ENCODE measurements around the gene LSM14B.
"Not testable (repeated sequence)": the region's sequence is repeated elsewhere in the genome, so short reads cannot be mapped to it uniquely, and the experiment has no call there.

Gene LSM14B

GRCh38 chr20:62121776-62122653 lies at the start of gene LSM14B:
Gene LSM14B (plus strand): TSS chr20:62122475. CDS start chr20:62122667, 192 bp downstream.
- peak within 1 kb of the TSS; percentile 74 for H3K4me3 ChIP-seq (ENCODE audit: low read depth, low read length)
- no peak for TF ChIP-seq CTCF (IDR thresholded peaks at IDR 0.05; ENCODE audit: insufficient read depth, low read depth, low read length, missing control alignments)
- DNase-seq (ENCODE audit: low read depth) = peak; percentile 99

GRCh38 chr20:62073323-62073722 lies 49.0 kb upstream of the LSM14B start:
- no peak overlapping the region for H3K4me3 ChIP-seq (ENCODE audit: low read depth, low read length)
- DNase-seq (ENCODE audit: low read depth) = no peak
- TF ChIP-seq CTCF (IDR thresholded peaks at IDR 0.05; ENCODE audit: insufficient read depth, low read depth, low read length, missing control alignments) = no peak

DNA sequence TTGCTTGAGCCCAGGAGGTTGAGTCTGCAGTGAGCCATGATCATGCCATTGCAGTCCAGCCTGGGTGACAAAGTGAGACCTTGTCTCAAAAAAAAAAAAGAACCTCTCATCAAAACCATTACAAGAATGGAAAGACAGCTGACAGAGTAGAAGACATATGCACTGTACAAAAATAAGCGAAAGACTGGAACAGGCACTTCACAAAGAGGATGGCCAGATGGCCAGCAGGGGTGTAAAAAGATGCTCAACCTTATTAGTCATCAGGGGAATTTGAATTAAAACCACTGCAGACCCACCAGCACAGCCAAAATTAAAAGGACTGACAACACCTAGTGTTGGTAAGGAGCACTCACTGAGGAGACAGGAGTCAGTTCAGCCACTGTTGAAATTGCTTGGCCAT lies 43.1 kb upstream of the LSM14B start:
- H3K4me3 ChIP-seq (ENCODE audit: low read depth, low read length) = no peak overlapping the region
- DNase-seq (ENCODE audit: low read depth) = no peak
- TF ChIP-seq CTCF (IDR thresholded peaks at IDR 0.05; ENCODE audit: insufficient read depth, low read depth, low read length, missing control alignments) = no peak

GRCh38 chr20:62080249-62080990 lies 41.9 kb upstream of the LSM14B start:
- DNase-seq (ENCODE audit: low read depth) = no peak
- H3K4me3 ChIP-seq (ENCODE audit: low read depth, low read length) = no peak overlapping the region
- TF ChIP-seq CTCF (IDR thresholded peaks at IDR 0.05; ENCODE audit: insufficient read depth, low read depth, low read length, missing control alignments) = no peak

GRCh38 chr20:62083312-62083711 lies 39.0 kb upstream of the LSM14B start:
- no peak for TF ChIP-seq CTCF (IDR thresholded peaks at IDR 0.05; ENCODE audit: insufficient read depth, low read depth, low read length, missing control alignments)
- no peak overlapping the region for H3K4me3 ChIP-seq (ENCODE audit: low read depth, low read length)
- no peak for DNase-seq (ENCODE audit: low read depth)

DNA sequence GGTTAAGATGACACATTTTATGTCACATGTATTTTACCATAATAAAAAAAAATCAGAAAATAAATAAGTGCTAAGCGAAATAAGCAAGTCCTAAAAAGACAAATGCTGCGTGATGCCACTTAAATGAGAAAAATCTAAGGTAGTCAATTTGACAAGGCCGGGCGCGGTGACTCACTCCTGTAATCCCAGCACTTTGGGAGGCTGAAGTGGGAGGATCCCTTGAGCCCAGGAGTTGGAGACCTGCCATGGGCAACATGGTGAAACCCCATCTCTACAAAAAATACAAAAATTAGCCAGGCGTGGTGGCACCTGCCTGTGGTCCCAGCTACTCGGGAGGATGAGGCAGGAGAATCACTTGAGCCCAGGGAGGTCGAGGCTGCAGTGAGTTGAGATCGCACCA lies 38.1 kb upstream of the LSM14B start:
- H3K4me3 ChIP-seq (ENCODE audit: low read depth, low read length); DNase-seq (ENCODE audit: low read depth): not testable (repeated sequence)

DNA sequence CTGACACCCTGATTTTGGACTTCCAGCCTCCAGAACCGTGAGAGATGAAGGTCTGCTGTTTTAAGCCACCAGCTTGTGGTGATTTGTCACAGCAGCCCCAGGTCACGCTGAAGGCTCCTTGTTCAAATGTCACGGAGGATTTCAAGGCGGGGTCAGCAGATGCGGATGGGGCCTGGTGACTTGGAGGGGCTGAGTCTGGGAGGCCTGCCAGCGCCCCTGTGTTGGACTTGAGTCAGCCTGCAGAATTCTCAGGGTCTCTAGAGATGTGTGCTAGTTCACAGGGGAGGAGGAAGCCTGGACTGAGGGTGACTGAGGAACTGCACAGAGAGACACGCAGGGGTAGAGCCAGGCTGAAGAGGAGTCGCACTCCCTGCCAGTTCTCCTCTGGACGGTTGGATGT lies 37.1 kb upstream of the LSM14B start:
- no peak for TF ChIP-seq CTCF (IDR thresholded peaks at IDR 0.05; ENCODE audit: insufficient read depth, low read depth, low read length, missing control alignments)
- no peak overlapping the region for H3K4me3 ChIP-seq (ENCODE audit: low read depth, low read length)
- no peak for DNase-seq (ENCODE audit: low read depth)
